Parathyroid adenoma (tissue), 2 donors: ENCODE data around the gene JMJD7.

Experiments used
- H2AFZ ChIP-seq: fragments of 300-600 bp; sonication (generic); one replicate; pipeline ENCODE4 v1.7.0; 2017; ENCODE audit warnings: antibody characterized with exemption, mild to moderate bottlenecking
- H3K27ac ChIP-seq: fragments of 300-600 bp; sonication (generic); one replicate; pipeline ENCODE4 v1.7.0; 2017
- H3K27me3 ChIP-seq: fragments of 300-600 bp; sonication (generic); one replicate; pipeline ENCODE4 v1.7.0; 2017; ENCODE audit warnings: low read length; ENCODE audit not compliant: control insufficient read depth, insufficient read depth
- H3K36me3 ChIP-seq: fragments of 300-600 bp; sonication (generic); one replicate; pipeline ENCODE4 v1.7.0; 2017; ENCODE audit warnings: low read length; ENCODE audit not compliant: control insufficient read depth, insufficient read depth
- H3K4me1 ChIP-seq: fragments of 300-600 bp; sonication (generic); one replicate; pipeline ENCODE4 v1.7.0; 2017; ENCODE audit warnings: control low read depth
- H3K4me2 ChIP-seq: fragments of 300-600 bp; sonication (generic); one replicate; pipeline ENCODE4 v1.7.0; 2017; ENCODE audit warnings: low read length
- H3K4me3 ChIP-seq: fragments of 300-600 bp; sonication (generic); one replicate; pipeline ENCODE4 v1.7.0; 2017; ENCODE audit warnings: low read depth, low read length
- H3K79me2 ChIP-seq: fragments of 300-600 bp; sonication (generic); one replicate; pipeline ENCODE4 v1.7.0; 2017; ENCODE audit warnings: control low read depth
- H3K9ac ChIP-seq: fragments of 300-600 bp; sonication (generic); one replicate; pipeline ENCODE4 v1.7.0; 2017; ENCODE audit warnings: mild to moderate bottlenecking
- H3K9me3 ChIP-seq: fragments of 300-600 bp; sonication (generic); one replicate; pipeline ENCODE4 v1.7.0; 2017; ENCODE audit warnings: low read length; ENCODE audit not compliant: control insufficient read depth
- TF ChIP-seq, protein P1 (sequence below): fragments of 300-600 bp; sonication (generic); IDR thresholded peaks from one replicate; pipeline ENCODE4 v1.7.0; 2017; ENCODE audit warnings: antibody characterized with exemption, mild to moderate bottlenecking
- donor health status: primary hyperparathyroidism.

The JMJD7 gene

DNA sequence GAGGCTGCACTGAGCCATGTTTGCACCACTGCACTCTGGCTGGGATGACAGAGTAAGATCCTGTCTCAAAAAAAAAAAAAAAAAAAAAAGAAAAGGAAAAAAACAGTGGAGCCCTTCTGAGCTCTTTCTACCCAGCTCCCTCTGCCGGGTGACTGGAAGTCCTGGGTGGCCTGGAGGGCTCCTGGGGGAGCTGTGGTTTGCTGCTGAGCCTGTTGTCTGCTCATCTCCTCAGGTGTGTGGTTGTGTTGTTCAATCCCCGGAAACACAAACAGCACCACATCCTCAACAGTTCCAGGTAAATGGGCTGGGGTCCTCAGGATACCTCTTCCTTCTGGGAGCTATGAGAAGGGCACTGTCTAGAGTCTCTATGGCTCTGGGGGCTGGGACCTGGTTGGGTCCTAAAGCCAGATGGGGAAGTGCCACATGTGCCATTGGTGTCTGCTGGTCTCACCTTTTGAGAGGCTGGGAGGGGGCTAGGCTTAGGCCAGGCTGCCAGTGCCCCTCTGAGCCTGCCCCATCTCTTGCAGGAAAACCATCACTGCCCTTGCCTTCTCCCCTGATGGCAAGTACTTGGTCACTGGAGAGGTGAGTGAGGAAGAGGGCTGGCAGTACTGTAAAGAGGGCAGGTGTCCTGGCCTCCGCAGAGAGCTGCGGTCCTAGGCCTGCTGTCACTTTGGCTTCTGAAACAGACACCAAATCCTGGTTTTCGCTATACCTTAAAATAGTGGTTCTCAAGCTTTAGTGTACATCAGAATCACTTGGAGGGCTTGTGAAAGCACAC, 17.1 kb upstream of the JMJD7 start:
- Histone ChIP-seq H3K27me3 (no peaks in the 10 kb centered on the region), H3K9ac (no peak overlapping the region), H3K36me3 (no peaks in the 10 kb centered on the region), H3K4me3 (no peak overlapping the region), H2AFZ (no peak overlapping the region), H3K4me2 (no peak overlapping the region), H3K79me2 (no peaks in the 10 kb centered on the region), H3K27ac (no peak overlapping the region), H3K4me1 (no peaks in the 10 kb centered on the region), H3K9me3 (no peaks in the 10 kb centered on the region)
- TF ChIP-seq, protein P1, sequence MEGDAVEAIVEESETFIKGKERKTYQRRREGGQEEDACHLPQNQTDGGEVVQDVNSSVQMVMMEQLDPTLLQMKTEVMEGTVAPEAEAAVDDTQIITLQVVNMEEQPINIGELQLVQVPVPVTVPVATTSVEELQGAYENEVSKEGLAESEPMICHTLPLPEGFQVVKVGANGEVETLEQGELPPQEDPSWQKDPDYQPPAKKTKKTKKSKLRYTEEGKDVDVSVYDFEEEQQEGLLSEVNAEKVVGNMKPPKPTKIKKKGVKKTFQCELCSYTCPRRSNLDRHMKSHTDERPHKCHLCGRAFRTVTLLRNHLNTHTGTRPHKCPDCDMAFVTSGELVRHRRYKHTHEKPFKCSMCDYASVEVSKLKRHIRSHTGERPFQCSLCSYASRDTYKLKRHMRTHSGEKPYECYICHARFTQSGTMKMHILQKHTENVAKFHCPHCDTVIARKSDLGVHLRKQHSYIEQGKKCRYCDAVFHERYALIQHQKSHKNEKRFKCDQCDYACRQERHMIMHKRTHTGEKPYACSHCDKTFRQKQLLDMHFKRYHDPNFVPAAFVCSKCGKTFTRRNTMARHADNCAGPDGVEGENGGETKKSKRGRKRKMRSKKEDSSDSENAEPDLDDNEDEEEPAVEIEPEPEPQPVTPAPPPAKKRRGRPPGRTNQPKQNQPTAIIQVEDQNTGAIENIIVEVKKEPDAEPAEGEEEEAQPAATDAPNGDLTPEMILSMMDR = no peak

DNA sequence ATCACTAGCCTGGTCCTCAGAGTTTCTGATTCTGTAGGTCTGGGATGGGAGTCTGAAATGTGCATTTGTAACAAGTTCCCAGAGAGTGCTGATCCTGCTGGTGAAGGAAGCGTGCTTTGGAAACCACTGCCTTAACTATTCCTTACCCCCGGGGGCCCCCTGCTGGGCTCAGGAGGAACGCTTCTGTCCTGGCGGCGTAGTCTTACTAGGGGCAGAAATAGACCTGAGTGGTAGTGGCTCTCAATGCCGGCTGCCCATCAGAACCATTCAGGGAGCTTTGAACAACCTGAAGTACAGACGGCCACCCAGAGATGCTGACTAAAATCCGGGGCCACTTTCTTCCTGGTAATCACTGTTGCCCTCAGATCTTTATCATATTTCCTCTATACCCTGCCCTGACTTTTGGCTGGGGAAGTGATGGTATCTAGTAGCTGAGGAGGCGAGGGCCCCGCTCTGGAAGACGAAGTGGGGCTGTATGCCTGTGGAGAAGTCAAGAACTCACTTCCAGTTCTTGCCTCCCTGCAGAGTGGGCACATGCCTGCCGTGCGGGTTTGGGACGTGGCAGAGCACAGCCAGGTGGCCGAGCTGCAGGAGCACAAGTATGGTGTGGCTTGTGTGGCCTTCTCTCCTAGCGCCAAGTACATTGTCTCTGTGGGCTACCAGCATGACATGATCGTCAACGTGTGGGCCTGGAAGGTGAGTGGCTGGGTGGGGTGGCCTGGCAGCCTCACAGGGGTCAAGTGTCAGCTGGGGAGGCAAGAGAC, 16.3 kb upstream of the JMJD7 start:
- no peaks in the 10 kb centered on the region for H3K9me3 ChIP-seq

DNA sequence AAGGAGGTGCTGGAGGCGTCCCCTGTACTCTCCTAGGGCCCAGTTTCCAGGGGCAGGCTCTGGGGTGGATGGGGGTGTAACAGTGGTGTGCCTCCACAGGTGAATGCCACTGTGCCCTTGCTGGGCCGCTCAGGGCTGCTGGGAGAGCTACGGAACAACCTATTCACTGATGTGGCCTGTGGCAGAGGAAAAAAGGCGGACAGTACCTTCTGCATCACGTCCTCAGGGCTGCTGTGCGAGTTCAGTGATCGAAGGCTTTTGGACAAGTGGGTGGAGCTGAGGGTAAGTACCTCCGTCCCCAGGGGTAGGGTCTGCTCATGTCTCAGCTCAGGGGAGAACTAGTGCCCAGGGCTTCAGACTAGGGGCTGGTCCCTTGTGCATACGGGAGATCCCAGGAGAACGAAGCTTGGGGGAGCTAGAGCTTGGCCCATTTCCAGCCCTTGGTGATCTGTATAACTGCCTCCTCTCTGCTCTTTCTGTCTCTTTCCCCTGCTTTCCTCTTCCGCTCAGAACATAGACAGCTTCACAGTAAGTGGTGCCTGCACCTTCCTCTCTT, 15.0 kb upstream of the JMJD7 start:
- H3K27ac ChIP-seq = no peak overlapping the region
- no peak overlapping the region for H3K4me3 ChIP-seq
- no peaks in the 10 kb centered on the region for H3K79me2 ChIP-seq
- no peaks in the 10 kb centered on the region for H3K9me3 ChIP-seq
- H2AFZ ChIP-seq = no peak overlapping the region
- no peaks in the 10 kb centered on the region for H3K27me3 ChIP-seq
- no peaks in the 10 kb centered on the region for H3K4me1 ChIP-seq
- no peaks in the 10 kb centered on the region for H3K36me3 ChIP-seq
- H3K9ac ChIP-seq = no peak overlapping the region
- H3K4me2 ChIP-seq = no peak overlapping the region
- TF ChIP-seq, protein P1 = no peak

More for the DNA sequence above, 16.3 kb upstream of the JMJD7 start:
- Histone ChIP-seq H3K4me2 (no peak overlapping the region), H3K4me3 (no peak overlapping the region), H2AFZ (no peak overlapping the region), H3K9ac (no peak overlapping the region), H3K27me3 (no peaks in the 10 kb centered on the region), H3K4me1 (no peaks in the 10 kb centered on the region), H3K36me3 (no peaks in the 10 kb centered on the region), H3K79me2 (no peaks in the 10 kb centered on the region), H3K27ac (no peak overlapping the region)
- TF ChIP-seq, protein P1 = peak; percentile 71

DNA sequence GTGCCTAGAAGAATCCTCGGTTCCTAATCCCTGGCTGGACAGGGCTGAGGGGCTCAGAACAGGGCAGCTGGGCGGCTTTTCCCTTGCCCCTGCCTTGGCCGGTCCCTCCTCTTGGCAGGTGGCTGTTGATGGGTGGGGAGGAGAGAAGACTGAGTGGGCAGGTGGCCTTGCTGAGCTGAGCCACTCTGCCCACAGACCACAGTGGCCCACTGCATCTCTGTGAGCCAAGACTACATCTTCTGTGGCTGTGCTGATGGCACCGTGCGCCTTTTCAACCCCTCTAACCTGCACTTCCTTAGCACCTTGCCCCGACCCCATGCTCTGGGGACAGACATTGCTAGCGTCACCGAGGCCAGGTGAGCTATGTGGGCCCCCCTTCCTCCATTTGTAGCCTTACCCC, 14.5 kb upstream of the JMJD7 start:
- Histone ChIP-seq H2AFZ (no peak overlapping the region), H3K9ac (no peak overlapping the region), H3K4me2 (no peak overlapping the region), H3K4me3 (no peak overlapping the region), H3K27ac (no peak overlapping the region), H3K9me3 (no peaks in the 10 kb centered on the region), H3K27me3 (no peaks in the 10 kb centered on the region), H3K36me3 (no peaks in the 10 kb centered on the region), H3K4me1 (no peaks in the 10 kb centered on the region), H3K79me2 (no peaks in the 10 kb centered on the region)
- TF ChIP-seq, protein P1 = no peak
